Mononuclear cell (primary cell): ENCODE measurements around the gene C4orf33. TPM values are rescaled to one million over a fixed set of nuclear protein-coding genes. Genes with fewer than 3 reads are reported as not detected.
"Not testable (repeated sequence)": the region's sequence is repeated elsewhere in the genome, so short reads cannot be mapped to it uniquely, and the experiment has no call there.

ENCODE experiments used
- H3K27me3 ChIP-seq: 2 replicates; pipeline ENCODE4 v1.6.0; 2011; ENCODE audit warnings: low read length, control low read depth; ENCODE audit not compliant: insufficient read depth
- H3K4me1 ChIP-seq: 2 replicates; pipeline ENCODE4 v1.5.1; 2011; ENCODE audit warnings: mild to moderate bottlenecking, low read length, control low read depth; ENCODE audit not compliant: insufficient read depth
- H3K4me3 ChIP-seq: 2 replicates; pipeline ENCODE4 v1.5.1; 2011; ENCODE audit warnings: mild to moderate bottlenecking, low read length, moderate library complexity
- H3K9me3 ChIP-seq: 2 replicates; pipeline ENCODE4 v1.5.1; 2011; ENCODE audit warnings: low read depth, mild to moderate bottlenecking, control low read depth, low read length
- total RNA-seq: library from RNA; depleted of rRNA; stranded (reverse); fragments of >200 nt; gene quantifications from one replicate; pipeline ENCODE4 v1.2.3, GENCODE V29; 2012

The C4orf33 gene
- total RNA-seq, 1 donor = 14.6 TPM

DNA sequence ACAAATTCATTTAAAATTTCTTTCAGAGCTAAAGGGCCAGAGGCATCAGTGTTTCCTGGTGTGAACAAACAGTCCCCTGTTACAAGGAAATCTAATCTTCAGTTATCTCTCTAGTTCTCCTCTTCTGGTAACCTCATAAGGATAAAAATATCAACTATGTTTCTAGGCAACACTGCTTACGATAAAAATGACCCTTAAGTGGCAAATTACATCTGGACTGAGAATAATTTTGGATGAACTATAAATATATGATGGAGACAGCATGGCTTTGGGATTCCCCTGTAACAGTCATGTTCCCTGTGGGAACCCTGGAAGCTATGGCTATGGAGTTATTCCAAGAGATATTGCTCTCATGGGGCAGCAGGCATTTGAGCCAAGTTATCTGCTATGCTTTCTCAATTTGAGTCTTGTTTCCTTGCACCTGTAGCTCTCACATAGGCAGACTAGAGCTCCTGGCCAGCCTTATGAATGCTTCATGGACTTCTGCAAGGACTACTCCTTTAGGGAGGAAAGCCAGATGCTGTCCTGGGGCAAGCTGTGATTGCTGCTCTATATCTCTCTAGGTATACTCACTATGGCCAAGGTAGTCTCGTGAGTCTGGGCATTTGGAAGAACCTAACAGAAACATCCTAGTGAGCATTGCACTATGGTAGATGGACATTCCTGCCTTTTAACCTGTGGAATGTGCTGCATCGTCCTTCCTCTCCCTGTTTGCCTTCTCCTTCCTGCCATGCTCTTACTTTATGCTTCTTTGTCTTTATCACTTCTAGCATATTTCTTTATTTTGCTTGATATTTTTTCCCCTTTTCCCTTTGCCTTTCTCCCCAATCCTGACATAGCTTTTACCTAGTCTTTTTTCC is 14.2 kb downstream of the C4orf33 start:
- no peaks in the 10 kb centered on the region for H3K9me3 ChIP-seq
- no peaks in the 10 kb centered on the region for H3K4me1 ChIP-seq
- no peaks in the 10 kb centered on the region for H3K27me3 ChIP-seq
- no peak overlapping the region for H3K4me3 ChIP-seq

GRCh38 chr4:129110931-129111330 is 15.0 kb downstream of the C4orf33 start:
- no peak overlapping the region for H3K4me3 ChIP-seq
- no peaks in the 10 kb centered on the region for H3K4me1 ChIP-seq
- no peaks in the 10 kb centered on the region for H3K27me3 ChIP-seq
- H3K9me3 ChIP-seq = no peaks in the 10 kb centered on the region

DNA sequence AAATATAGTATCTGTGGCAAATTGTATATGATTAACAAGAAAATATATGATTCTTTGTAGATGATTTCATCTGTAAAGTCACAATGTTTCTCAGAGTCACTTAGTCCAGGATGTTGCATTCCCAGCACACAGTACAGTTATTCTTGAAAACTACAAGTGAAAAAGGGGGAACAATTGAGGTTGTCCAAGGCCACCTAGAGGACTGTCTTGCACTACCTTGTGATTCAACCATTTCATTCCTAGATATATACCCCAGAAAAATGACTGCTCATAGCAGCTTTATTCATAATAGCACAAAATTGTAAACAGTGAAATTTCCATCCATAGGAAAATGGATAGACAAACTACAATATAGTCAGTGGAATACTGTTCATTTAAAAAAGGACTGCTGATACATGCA is 16.0 kb downstream of the C4orf33 start:
- H3K4me3 ChIP-seq = no peak overlapping the region
- H3K4me1 ChIP-seq = no peaks in the 10 kb centered on the region
- no peaks in the 10 kb centered on the region for H3K27me3 ChIP-seq
- H3K9me3 ChIP-seq = no peaks in the 10 kb centered on the region

DNA sequence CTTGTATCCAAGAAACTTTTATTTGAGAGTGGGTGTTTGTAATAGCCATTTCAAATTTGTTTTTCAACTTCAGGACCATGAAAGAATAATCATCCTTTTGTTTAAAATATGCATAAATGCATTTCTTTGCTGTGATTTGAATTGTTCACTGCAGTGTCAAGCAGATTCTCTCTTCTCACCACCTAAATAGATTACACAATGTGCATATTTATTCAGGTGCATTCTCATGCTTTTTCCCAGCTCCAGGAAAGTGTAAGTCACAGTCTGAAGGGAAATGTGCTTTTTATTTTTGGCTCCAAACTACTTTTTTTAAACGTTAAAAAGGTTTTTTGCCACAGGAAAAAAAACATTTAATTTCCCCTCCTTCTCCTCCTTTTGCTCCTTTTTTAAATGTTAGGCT is 17.5 kb downstream of the C4orf33 start:
- Histone ChIP-seq H3K27me3 (no peaks in the 10 kb centered on the region), H3K4me1 (no peaks in the 10 kb centered on the region), H3K9me3 (no peaks in the 10 kb centered on the region), H3K4me3 (no peak overlapping the region)

- Histone ChIP-seq H3K4me3 (no peak overlapping the region), H3K9me3 (no peaks in the 10 kb centered on the region), H3K4me1 (no peaks in the 10 kb centered on the region), H3K27me3 (no peaks in the 10 kb centered on the region)
Observed at GRCh38 chr4:129113919-129114318, 18.0 kb downstream of the C4orf33 start.

GRCh38 chr4:129117705-129118104 is 21.8 kb downstream of the C4orf33 start:
- no peak overlapping the region for H3K4me3 ChIP-seq
- H3K4me1 ChIP-seq = no peaks in the 10 kb centered on the region
- no peaks in the 10 kb centered on the region for H3K9me3 ChIP-seq
- H3K27me3 ChIP-seq = no peaks in the 10 kb centered on the region

- not testable (repeated sequence) for H3K4me1 ChIP-seq, H3K27me3 ChIP-seq, H3K4me3 ChIP-seq, H3K9me3 ChIP-seq
Observed at GRCh38 chr4:129126614-129127013, 30.7 kb downstream of the C4orf33 start.

- no peaks in the 10 kb centered on the region for H3K9me3 ChIP-seq
- H3K4me3 ChIP-seq = no peak overlapping the region
- H3K4me1 ChIP-seq = no peaks in the 10 kb centered on the region
- H3K27me3 ChIP-seq = no peaks in the 10 kb centered on the region
Observed at GRCh38 chr4:129129143-129129542, 33.2 kb downstream of the C4orf33 start.

- Histone ChIP-seq H3K27me3 (no peaks in the 10 kb centered on the region), H3K4me1 (no peaks in the 10 kb centered on the region), H3K4me3 (no peak overlapping the region), H3K9me3 (no peaks in the 10 kb centered on the region)
Observed at GRCh38 chr4:129131343-129131742, 35.4 kb downstream of the C4orf33 start.

GRCh38 chr4:129136433-129136832 is 40.5 kb downstream of the C4orf33 start:
- Histone ChIP-seq H3K9me3 (no peaks in the 10 kb centered on the region), H3K4me3 (no peak overlapping the region)

GRCh38 chr4:129138810-129139496 is 43.0 kb downstream of the C4orf33 start:
- Histone ChIP-seq H3K4me3 (no peak overlapping the region), H3K4me1 (no peaks in the 10 kb centered on the region), H3K27me3 (peaks cover 9% of the 10 kb centered on the region), H3K9me3 (no peaks in the 10 kb centered on the region)

More at GRCh38 chr4:129136433-129136832, 40.5 kb downstream of the C4orf33 start:
- H3K27me3 ChIP-seq = peaks cover 7% of the 10 kb centered on the region
- H3K4me1 ChIP-seq = no peaks in the 10 kb centered on the region

DNA sequence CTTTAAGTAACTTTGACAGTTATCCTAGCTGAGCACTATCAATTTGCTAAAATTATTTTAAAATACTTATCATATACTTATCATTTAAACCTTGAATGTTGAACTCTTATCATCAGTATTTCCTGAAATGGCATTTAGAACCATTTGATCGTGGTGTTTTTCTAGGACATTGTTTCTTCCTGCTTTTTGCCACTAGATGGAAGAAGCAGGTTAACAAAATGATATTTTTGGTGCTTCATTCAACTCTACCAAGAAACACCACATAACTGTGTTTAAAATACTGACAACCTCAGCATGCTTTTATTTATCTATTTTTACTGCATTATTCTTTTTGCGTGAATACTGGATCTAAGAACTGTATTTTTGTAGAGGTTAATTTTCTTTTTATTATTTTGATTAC is 44.6 kb downstream of the C4orf33 start:
- Histone ChIP-seq H3K4me1 (no peaks in the 10 kb centered on the region), H3K27me3 (peaks cover 9% of the 10 kb centered on the region), H3K9me3 (no peaks in the 10 kb centered on the region), H3K4me3 (no peak overlapping the region)

DNA sequence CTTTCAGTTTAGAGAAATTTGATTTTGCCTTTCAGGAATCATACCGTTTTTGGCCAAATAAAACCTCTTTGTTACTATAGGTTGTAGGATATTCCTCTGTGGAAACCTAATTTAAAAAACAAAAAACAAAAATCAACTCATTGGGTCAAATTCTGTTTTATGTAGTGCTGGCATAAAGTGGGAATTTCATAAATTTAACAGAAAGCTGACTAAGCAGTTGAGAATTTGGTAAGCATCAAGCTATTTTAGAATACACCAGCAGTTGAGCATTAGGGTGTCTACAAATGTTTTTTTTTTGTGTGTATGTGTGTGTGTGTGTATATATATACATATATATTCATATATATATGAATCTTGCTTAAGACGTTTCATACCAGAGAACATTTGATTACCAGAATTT is 47.4 kb downstream of the C4orf33 start:
- Histone ChIP-seq H3K4me3 (no peak overlapping the region), H3K9me3 (no peaks in the 10 kb centered on the region), H3K27me3 (peaks cover 9% of the 10 kb centered on the region), H3K4me1 (no peaks in the 10 kb centered on the region)

DNA sequence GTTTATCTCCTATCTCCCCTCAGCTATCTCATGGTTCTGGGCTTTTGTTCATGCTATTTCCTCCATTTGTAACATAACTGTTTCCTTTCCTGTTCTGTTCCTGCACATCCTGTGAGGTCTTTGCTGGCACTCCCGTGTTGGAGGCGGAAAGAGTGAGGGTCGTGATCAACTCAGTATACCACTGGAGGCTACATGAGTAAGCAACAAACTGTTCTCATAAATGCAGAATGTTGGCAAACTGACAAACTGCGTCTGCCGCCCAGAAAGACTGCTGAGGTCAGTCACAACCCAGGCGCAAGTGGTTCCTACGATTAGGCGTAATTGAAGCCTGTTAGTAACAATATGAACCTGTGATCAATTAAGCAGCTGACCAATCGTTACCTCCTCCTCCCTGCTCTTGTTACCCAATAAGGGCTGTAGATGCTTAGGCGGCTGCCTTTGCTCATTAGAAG is 48.8 kb downstream of the C4orf33 start:
- Histone ChIP-seq H3K4me3 (no peak overlapping the region), H3K9me3 (no peaks in the 10 kb centered on the region), H3K4me1 (no peaks in the 10 kb centered on the region), H3K27me3 (peaks cover 9% of the 10 kb centered on the region)

DNA sequence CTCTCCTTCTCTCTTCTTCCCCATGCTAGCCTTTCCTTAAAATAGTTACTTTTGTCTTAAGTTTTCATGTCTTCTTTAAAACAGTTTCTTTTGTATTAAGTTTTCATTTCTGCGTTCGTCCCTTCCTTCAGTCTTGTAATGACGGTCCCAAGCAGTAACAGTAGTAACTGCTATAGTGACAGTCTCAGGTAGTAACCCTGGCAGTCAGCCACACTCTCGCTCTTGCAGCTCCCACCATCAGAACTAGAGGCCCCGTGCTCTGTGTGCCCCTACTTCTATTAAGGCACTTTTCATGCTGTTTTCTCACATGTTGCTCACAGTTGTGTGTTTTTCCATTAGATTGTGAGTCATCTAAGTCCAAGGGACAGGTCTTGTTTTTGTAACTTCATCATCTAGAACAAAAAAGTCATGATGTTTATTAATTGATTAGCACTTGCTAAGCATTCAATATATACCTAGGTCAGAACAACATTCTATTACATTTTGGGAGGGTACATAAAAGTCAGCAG is 49.3 kb downstream of the C4orf33 start:
- no peaks in the 10 kb centered on the region for H3K9me3 ChIP-seq
- no peak overlapping the region for H3K4me3 ChIP-seq
- H3K27me3 ChIP-seq = peaks cover 9% of the 10 kb centered on the region
- H3K4me1 ChIP-seq = no peaks in the 10 kb centered on the region
